ENCODE measurements around the gene EXOSC7.

Gene EXOSC7

GRCh38 chr3:45059132-45059531 is 83.1 kb downstream of the EXOSC7 start:
- no peak for FAIRE-seq

GRCh38 chr3:45060165-45060892 is 84.3 kb downstream of the EXOSC7 start:
- FAIRE-seq = no peak
